Left hindlimb (tissue), 1 donor: Measurements from ENCODE around the gene LCE3C.
"Not testable (repeated sequence)": the region's sequence is repeated elsewhere in the genome, so short reads cannot be mapped to it uniquely, and the experiment has no call there.

Source experiments
- DNase-seq: peaks from one replicate; pipeline ENCODE4 v3.0.0-alpha.2; 2018

Gene LCE3C

GRCh38 chr1:152599934-152600333 lies at the start of gene LCE3C:
TSS of gene LCE3C (plus strand) at chr1:152600234. CDS start at chr1:152600732, 498 bp downstream.
- DNase-seq = no peak

GRCh38 chr1:152565115-152565514 lies 34.9 kb upstream of the LCE3C start:
- DNase-seq = no peak

- no peak for DNase-seq
These were observed 34.4 kb upstream of the LCE3C start for GRCh38 chr1:152565535-152566215.

DNA sequence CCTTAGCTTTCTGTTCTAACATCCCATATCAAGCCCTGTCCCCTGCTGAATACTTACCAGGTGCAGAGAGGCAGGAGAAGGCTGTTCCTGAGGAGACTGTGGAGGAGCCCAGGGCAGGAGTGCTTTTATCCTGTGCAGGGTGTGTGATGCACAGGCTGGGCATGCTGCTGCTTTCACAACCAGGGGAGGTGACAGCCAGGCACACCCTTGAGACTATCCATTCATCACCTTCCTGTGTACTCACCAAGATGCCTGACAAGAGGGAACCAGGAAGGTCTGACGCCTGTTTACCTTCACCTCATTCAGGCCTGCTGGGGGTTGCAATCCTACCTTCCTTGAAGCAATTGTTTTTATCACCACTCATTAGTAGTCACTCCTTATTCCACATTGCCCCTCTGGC lies 33.4 kb upstream of the LCE3C start, which contains the start of gene LCE3E:
Gene LCE3E (minus strand): TSS at position 100 of the 400 bp plus-strand sequence. CDS start 572 bp downstream, outside the sequence.
- DNase-seq = no peak

GRCh38 chr1:152577168-152577567 lies 22.9 kb upstream of the LCE3C start:
- no peak for DNase-seq

DNA sequence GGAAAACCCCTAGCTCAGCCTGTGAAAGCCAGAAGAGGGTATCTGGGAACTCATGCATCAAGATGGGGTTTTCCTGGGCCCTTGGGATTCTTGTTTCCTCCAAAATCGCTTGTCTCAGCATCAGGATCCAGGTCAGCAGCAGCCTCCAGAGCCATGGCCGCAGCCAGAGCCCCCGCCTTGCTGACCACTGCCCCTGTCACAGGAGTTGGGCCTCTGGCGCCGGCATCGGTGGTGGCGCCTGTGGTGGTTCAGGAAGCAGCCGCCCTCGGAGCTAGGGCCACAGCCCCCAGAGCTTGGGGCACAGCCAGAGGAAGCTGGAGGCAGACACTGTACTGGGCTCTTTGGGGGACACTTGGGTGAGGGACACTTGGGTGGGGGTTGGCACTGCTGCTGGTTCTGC lies 20.5 kb upstream of the LCE3C start:
- DNase-seq = not testable (repeated sequence)

GRCh38 chr1:152580433-152580832 lies 19.6 kb upstream of the LCE3C start, which contains the start of gene LCE3D:
TSS of gene LCE3D (minus strand) at chr1:152580516. CDS start at chr1:152579936, 580 bp downstream.
- DNase-seq = no peak

DNA sequence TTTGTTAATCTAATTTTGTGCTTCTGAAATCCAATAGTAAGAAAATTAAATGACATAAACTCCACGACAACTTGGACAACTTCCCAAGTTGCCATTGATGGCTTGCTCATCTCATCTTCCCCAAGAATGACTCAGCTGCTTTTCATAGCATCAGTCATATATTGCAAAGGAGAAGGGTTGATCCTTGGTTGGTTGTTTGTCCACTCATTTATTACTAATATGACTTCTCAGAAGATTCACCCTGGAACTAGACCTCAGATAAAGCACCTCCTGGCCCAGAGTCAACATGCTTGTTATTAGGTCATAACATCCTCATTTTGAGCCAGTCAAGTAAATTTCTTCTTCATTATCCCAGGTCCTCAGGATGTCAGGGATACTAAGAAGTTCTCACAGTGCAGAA lies 17.4 kb upstream of the LCE3C start:
- DNase-seq = no peak

GRCh38 chr1:152585586-152585985 lies 14.4 kb upstream of the LCE3C start:
- DNase-seq = no peak

GRCh38 chr1:152596986-152597385 lies 3.0 kb upstream of the LCE3C start:
- no peak for DNase-seq

DNA sequence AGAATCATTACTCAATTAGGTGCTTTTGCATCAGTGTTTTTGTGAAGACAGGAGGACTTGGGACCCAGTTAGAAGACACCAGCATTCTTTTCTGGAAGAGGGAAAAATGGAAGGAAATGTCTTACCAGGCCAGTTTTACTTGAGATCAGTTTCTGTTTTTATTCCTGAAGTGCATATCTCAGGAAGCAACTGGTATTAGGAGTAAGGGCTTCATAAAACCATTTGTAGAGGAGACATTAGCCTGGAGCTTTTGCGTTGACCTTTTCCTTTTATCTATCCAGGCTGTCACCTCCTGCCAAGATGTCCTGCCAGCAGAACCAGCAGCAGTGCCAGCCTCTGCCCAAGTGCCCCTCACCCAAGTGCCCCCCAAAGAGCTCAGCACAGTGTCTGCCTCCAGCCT lies 13.5 kb downstream of the LCE3C start, which contains the start of gene LCE3B:
Gene LCE3B (plus strand): TSS at position 301 of the 400 bp plus-strand sequence. CDS start 0 bp downstream, at position 301.
- no peak for DNase-seq

GRCh38 chr1:152621993-152622392 lies 22.0 kb downstream of the LCE3C start:
- no peak for DNase-seq

GRCh38 chr1:152622803-152623202 lies 22.8 kb downstream of the LCE3C start, which contains the start of gene LCE3A:
TSS of gene LCE3A (minus strand) at chr1:152623103. CDS start at chr1:152623103, 0 bp downstream.
- DNase-seq = peak; percentile 31

DNA sequence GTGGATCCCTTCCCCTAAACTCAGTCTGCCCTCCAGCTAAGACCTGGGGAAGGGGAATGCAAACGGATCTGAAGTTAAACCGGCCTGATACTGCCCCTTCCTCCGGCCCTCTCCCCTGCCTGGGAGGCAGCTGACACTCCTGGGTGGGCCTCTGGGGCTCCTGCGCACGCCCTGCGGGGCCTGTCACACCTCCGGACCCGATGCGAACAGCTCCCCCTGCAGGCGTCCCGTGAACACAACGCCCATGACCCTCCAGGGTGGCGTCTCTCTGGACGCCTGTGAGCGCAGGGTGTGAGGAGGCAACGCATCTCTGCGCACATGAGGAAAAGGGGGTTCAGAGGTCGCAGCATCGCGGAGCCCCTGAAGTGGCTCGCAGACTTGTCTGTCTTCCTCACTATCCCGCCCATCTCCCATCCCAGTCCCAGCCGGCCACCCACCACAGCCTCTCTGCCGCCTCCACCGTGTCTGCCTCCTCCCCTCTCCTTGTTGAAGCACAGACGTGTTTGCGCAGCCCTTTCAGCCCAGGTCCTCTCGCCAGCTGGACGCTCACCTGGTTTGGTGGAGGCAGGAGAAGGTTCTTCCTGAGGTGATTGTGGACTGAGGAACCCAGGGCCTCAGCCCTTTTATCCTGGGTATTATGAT lies 23.3 kb downstream of the LCE3C start:
- DNase-seq = no peak

DNA sequence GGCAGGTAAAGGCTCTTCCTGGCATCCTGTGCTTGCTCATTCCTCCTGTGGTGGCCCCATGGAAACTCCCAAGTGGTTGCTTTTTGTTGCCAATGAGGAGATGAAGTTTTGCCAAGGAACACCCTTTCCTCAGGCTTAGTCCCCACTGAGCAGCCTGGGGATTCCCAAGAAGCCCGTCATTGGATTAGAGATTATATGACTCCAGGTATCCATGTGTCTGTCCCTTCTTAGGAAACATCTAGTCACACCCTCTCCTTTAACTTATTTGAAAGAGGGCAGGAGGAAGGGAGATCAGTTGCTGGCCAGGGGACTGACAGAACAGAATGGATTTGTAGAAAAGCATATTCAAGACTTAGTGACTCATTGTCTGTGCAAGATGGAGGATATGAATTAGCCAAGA lies 26.7 kb downstream of the LCE3C start:
- no peak for DNase-seq

DNA sequence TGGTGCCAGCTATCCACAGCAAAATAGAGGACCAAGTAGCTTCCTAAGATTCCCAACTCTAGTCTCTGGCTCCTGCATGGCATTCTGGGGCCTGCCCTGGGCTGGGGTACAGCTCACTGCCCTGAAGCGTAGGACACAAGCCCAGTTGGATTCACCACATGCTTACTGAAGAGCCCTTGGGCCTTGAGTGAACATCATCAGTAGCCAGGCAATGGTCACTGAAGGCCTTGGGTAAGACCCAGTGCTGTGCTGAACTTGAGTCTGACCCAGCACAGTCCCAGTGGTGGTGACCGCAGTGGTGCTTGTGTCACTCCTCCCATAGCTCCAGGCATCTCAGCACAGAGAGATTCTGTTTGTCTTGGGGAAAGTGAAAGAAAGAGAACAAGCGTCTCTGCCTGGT lies 30.6 kb downstream of the LCE3C start:
- DNase-seq = no peak

DNA sequence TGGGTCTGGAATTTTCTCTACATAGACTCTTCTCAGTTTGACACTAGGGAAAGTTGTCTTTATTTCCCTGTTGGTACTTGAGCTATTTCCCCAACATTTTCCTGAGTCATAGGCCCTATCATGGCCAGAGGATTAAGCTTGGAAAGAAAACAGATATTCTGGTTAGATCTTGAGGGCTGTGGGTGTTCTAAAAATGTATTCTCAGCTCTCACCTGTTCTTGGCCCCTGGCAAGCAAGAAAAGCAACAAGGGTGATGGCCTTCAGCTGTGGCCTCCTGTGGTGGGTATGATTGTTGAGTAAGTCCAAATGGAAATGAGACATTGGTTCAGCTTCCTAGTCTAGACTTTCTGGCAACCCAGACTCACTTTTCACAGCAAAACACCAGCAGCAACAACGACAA lies 40.3 kb downstream of the LCE3C start:
- no peak for DNase-seq

DNA sequence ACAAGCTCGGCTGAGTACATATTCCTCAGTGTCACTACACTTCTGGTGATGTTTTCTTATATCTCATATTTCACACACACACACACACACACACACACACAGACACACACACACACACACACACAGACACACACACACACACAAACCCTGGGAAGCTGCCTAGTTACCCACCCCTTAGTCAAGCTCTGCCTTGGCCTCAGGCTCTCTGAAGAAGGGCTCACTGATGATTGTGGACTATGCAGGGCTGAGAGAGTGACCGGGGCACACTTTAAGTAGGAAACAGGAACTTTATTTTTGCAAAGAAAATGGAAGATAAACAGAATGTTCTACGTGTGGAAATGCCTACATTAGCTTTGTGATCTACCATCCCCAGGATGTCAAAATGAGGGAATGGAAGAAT lies 43.9 kb downstream of the LCE3C start:
- no peak for DNase-seq

- DNase-seq = no peak
These were observed 45.1 kb downstream of the LCE3C start for GRCh38 chr1:152645146-152645545.

DNA sequence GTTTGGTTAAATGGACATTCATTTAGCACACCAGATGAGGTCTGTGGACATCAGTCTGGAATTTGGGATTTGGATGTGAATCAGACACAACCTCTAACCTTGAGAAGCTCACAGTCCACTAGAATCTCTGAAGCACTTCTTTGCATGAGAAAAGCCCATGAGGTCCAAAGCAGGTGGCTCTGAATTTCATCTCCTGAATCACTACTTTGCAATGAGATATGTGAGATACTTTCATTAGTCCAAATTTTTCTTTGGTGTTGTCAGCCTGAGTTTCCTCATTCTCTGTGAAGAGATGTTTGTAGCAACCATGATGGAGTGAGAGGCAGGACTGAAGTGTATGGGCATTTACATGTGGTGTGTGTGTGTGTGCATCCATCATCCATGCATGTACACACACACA lies 46.6 kb downstream of the LCE3C start:
- no peak for DNase-seq
